HG03558 (cell line): ENCODE data around the gene NRXN3.

Experiments used
- ATAC-seq: cut with Tn5 transposase; IDR thresholded peaks from one replicate; pipeline ENCODE4 v1.9.1; 2021; ENCODE audit warnings: moderate number of reproducible peaks; ENCODE audit not compliant: unreplicated experiment; ENCODE audit errors: extremely low read depth

The NRXN3 gene

DNA sequence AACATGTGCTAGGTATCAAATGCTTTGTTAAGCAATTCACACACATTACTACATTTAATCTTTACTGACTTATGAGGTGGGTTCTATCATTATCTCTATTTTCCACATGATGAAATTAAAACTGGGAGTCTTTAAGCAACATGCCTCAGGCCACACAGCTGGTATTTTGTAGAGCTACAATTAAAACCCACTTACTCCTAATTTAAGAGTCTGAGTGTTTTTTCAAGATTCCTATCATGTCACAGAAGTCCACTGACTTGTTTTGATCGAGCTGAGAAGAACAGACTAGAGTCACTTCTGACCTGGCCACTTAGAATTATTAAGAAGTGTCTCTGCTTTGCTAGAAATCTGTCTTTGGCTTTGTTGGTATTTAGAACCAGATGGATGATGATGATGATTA is 670.7 kb downstream of the NRXN3 start:
- no peak for ATAC-seq

- ATAC-seq: no peak
Measured at GRCh38 chr14:78847801-78848200, 677.6 kb downstream of the NRXN3 start.

DNA sequence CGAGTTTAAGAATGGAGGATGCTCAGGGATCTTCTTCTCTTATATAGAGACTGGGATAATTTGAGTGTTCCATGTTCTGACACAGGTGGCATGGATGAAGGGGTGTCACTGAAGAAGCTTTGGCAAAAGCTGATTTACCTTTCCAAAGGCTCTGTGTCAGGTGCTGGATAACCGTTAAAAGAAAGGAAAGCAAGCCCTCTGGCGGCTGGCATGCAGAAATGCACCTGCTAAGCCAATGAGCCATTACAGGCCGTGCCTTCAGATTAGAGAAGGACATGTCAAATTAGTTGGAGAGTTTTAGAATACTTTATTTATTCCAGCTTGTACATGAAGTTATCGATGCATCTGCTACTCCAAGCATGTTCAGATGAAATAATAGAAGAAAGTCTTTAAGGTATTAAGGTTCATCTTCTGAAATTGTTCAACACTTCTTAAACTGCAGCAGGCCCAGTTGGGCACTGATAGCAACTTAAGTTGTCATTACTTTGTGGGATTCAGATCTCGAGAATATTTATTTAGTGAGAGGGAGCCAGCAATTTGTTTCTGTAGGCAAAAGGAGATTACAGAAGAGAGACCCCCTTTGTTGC is 678.2 kb downstream of the NRXN3 start:
- peak; percentile 71 for ATAC-seq

DNA sequence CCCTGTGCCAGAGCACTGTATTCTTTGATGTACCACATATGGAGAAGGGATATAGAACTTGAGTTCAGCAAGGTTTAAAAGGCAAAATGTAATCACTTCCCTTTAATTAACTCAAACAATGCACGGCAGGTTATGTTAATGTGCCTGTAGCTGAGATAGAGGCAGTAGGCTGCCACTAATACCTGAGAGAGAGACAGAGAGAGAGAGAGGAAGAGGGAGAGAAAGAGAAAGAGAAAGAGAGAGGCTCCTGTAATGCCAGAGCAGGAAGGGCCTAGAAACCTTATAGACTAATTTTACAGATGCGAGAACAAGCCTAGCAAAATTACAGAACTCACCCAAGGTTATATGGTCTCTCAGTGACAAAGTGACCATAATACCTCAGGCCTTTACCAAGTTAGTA is 679.8 kb downstream of the NRXN3 start:
- no peak for ATAC-seq

- no peak for ATAC-seq
Measured at GRCh38 chr14:78851189-78851588, 681.0 kb downstream of the NRXN3 start.

DNA sequence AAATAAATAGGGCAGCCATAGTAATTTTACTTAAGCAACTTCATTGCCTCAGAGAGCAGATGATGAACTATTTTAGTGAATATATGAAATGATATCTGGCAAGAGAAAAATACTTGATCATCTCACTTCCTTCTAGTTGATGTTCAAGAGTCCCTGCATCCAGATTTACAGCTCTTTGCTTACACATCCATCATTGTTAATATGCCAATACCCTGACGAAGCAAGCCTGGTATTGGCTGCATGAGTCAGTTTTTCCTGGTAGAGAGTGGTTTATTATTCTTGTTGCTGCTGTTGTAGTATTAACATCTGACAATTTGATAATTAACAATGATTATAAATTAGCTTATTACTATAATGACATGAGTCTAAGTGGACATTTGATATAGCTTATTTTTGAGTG is 681.9 kb downstream of the NRXN3 start:
- ATAC-seq: no peak

- no peak for ATAC-seq
Measured at GRCh38 chr14:78857974-78858373, 687.8 kb downstream of the NRXN3 start.

- no peak for ATAC-seq
Measured at GRCh38 chr14:78863143-78863542, 693.0 kb downstream of the NRXN3 start.

GRCh38 chr14:78872837-78873236 is 702.7 kb downstream of the NRXN3 start:
- no peak for ATAC-seq

- no peak for ATAC-seq
Measured at GRCh38 chr14:78873581-78873980, 703.4 kb downstream of the NRXN3 start.

DNA sequence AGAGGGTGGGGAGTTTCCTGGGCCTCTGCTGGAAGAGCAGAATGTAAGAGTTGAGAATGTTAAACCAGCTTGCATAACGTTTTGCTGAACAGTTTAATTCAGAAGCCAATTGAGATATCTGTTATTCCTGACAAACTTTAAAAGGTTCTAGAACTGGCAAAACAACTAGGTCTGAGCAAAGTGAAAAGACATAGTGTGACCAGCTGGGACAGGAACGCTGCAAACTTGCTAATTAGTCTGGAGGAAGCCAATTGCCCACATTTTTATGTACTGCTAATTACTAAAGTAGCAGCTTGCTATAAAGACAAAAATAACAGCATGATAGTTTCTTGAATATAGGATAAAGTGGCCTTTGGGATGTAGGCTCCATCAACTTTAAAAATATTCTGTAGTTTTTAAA is 704.9 kb downstream of the NRXN3 start:
- ATAC-seq: no peak

GRCh38 chr14:78885884-78886283 is 715.7 kb downstream of the NRXN3 start:
- no peak for ATAC-seq

DNA sequence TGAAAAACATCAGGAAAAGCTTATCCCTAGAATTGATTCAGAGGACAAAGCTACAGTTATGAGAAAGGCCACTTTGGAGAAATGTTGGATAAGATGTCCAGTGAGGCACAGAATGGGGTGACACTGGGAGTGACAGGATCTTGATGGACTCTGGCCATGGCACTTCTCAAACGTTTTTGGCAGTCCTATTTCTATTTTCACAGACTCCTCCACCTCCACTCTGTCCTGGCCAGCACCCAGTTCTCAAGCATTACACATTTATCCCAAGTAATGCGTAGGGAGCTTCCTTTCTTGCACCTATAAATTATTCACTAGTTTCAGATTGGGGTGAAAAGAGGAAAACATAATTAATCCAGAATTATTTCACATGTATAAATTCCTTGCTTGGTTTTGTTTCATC is 727.3 kb downstream of the NRXN3 start:
- ATAC-seq: no peak

DNA sequence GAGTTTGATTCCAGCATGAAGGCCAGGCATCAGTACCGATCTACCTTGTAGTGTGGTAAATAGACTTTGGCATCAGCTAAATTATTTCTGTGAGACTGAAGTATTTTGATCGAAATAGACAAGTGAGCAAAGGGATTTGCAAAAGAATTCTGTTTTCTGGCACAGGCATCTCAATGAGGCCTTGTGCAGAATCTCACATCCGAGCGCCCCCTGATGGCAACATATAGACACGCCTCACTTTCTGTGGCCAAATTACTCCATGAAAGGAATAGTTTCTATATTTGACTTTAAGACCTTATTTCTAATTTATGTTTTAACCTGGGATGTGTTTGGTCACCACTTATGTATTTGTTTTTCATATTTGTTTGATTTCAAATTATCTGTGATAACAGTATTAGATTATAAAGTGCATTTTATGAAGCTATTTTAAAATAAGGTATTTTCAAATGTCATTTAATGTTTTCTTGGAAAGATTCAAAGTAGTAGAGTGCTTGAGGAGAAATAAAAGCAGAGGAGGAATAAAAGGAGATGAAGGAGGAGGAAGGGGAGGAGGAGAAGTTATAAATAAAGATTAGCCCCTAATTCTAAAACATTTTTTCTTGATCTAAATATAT is 731.9 kb downstream of the NRXN3 start:
- no peak for ATAC-seq

DNA sequence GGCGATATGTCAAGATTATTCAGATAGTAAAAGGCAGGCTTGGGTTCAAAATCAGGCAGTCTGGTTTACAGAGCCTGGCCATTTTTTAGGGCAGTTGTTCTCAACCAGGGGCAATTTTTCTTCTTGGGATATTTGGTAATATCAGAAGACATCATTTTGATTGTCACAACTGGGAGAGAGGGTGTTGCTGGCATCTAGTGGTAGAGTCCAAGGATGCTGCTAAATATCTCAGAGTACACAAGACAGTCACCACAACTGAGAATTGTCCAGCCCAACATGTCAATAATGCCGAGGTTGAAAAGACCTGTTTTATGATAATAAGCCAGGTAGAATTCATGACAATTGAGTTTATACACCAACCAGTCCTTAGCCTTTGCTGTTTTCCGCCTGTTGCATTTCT is 733.9 kb downstream of the NRXN3 start:
- no peak for ATAC-seq

DNA sequence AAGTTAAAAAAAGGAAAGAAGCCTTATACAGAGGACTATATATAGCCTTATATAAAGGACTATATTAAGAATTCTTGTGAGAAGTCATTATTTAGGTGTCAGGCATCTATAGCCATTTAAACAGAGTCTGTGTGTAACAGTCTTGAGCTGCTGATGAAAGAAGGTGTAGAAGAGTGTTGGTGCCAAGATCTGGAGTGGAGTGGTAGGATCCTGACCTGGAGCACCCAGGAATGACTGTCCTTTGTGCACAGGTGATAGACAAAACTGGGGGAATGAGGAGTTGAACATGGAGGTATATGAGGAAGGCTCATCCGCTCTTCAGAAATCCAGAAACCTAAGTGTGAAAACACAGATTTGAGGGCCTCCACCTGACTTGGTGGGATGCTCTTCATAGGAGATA is 747.3 kb downstream of the NRXN3 start:
- no peak for ATAC-seq

- no peak for ATAC-seq
Measured at GRCh38 chr14:78921856-78922255, 751.7 kb downstream of the NRXN3 start.

- ATAC-seq: no peak
Measured at GRCh38 chr14:78927261-78927660, 757.1 kb downstream of the NRXN3 start.

- ATAC-seq: no peak
Measured at GRCh38 chr14:78933166-78933565, 763.0 kb downstream of the NRXN3 start.

- no peak for ATAC-seq
Measured at GRCh38 chr14:78933948-78934524, 763.9 kb downstream of the NRXN3 start.

- no peak for ATAC-seq
Measured at GRCh38 chr14:78946949-78947348, 776.8 kb downstream of the NRXN3 start.

- ATAC-seq: no peak
Measured at GRCh38 chr14:78947681-78948080, 777.5 kb downstream of the NRXN3 start.
